GM08714 (cell line): ENCODE results near the gene TOMT.

Source experiments
- H3K4me3 ChIP-seq: fragments of 200-500 bp; sonication (Bioruptor generic); 2 replicates; pipeline ENCODE4 v1.5.1; 2014; ENCODE audit warnings: mild to moderate bottlenecking, low read length, inconsistent platforms
- ZNF274 ChIP-seq: IDR thresholded peaks from 2 replicates; pipeline ENCODE4 v1.6.1; 2012; ENCODE audit warnings: mild to moderate bottlenecking, low read depth, low read length

The TOMT gene

DNA sequence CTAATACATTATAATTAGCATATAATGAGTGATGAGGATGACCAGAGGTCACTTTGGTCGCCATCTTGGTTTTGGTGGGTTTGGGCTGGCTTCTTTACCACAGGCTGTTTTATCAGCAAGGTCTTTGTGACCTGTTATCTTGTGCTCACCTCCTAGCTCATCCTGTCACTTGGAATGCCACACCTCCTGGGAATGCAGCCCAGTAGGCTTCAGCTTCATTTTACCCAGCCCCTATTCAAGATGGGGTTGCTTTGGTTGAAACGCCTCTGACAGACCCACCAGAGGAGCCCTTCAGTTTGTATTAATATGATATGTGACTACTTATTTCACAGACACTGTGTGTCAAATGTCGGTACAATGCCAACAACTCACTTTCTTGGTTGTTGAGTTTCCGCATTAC lies 50.0 kb downstream of the TOMT start:
- H3K4me3 ChIP-seq: no peak overlapping the region
- no peak for TF ChIP-seq ZNF274

DNA sequence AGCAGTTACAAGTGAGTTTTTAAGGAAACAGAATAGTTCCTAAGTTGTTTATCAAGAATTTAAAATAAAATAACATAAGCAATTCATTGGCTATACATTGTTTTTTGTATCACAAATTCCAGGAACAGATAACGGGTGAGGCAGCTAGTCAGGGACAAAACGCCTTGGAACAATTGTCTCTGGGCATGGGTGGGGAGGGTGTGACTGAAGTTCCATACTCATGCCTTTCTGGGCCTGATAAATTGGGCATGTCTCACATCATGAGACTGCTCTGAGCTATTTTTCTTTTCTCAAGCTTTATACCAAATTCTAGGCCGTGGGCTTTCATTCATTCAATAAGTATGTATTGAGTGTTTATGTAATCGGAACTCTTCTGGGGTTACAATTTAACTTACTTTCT lies 51.4 kb downstream of the TOMT start:
- TF ChIP-seq ZNF274: no peak
- H3K4me3 ChIP-seq: no peak overlapping the region
